Nucleus accumbens (tissue), 56 donors: Measurements from ENCODE around the gene RPTOR.

Experiments used
- DNase-seq, 56 donors: peaks; one replicate each; lab custom pipeline; 2025; lab: John Stamatoyannopoulos, UW

Gene RPTOR

GRCh38 chr17:80877729-80878303 lies 333.2 kb downstream of the RPTOR start:
- no peak for DNase-seq

- no peak for DNase-seq
Measured at GRCh38 chr17:80878876-80879722, 334.5 kb downstream of the RPTOR start.

- DNase-seq = no peak
Measured at GRCh38 chr17:80879723-80880647, 335.3 kb downstream of the RPTOR start.

- DNase-seq = no peak
Measured at GRCh38 chr17:80880648-80880985, 336.0 kb downstream of the RPTOR start.

- no peak for DNase-seq
Measured at GRCh38 chr17:80881306-80881705, 336.7 kb downstream of the RPTOR start.

- no peak for DNase-seq
Measured at GRCh38 chr17:80882323-80882722, 337.7 kb downstream of the RPTOR start.

GRCh38 chr17:80882926-80883685 lies 338.5 kb downstream of the RPTOR start:
- no peak for DNase-seq

GRCh38 chr17:80883831-80884735 lies 339.4 kb downstream of the RPTOR start:
- no peak for DNase-seq

- DNase-seq = no peak
Measured at GRCh38 chr17:80884811-80885210, 340.2 kb downstream of the RPTOR start.

GRCh38 chr17:80885947-80886582 lies 341.4 kb downstream of the RPTOR start:
- DNase-seq = no peak

- no peak for DNase-seq
Measured at GRCh38 chr17:80886641-80887573, 342.3 kb downstream of the RPTOR start.

- no peak for DNase-seq
Measured at GRCh38 chr17:80887639-80888175, 343.1 kb downstream of the RPTOR start.

- DNase-seq = no peak
Measured at GRCh38 chr17:80888276-80889160, 343.9 kb downstream of the RPTOR start.

- DNase-seq = no peak
Measured at GRCh38 chr17:80889231-80890195, 344.9 kb downstream of the RPTOR start.

GRCh38 chr17:80890196-80890920 lies 345.7 kb downstream of the RPTOR start:
- no peak for DNase-seq
